ENCODE measurements around the gene HERC2.

GRCh38 chr15:28153492-28154119, 168.4 kb downstream of the HERC2 start:
- no peak for TF ChIP-seq POLR2AphosphoS5 (IDR thresholded peaks at IDR 0.05)
- TF ChIP-seq POLR2A (IDR thresholded peaks at IDR 0.05), result no peak
